A549 (cell line): ENCODE measurements around the gene IL19. TPM values are rescaled to one million over a fixed set of nuclear protein-coding genes. Genes with fewer than 3 reads are reported as not detected.

Source experiments
- ATAC-seq, 2 experiments: fragments of 200-7000 bp in 1 of 2; fragments of >200 bp in 1 of 2; cut with Nextera tagmentation in 1 of 2; cut with Tn5 transposase in 1 of 2; 3 replicates each; pipeline versions ENCODE4 v1.8.0 to v1.9.1; 2018 to 2020; ENCODE audit warnings: mild to moderate bottlenecking in 1 of 2, moderate library complexity in 1 of 2
- CTCF ChIA-PET: fragments of 300-600 bp; sonication (Branson Sonifier 250); formaldehyde crosslinking; extraction: SDS; loops from one replicate; lab custom pipeline; 2021; ENCODE audit warnings: antibody characterized with exemption, inconsistent platforms; lab: Yijun Ruan, JAX
- POLR2A ChIA-PET: fragments of 350-600 bp; formaldehyde crosslinking; extraction: SDS; loops from one replicate; lab custom pipeline; 2021; ENCODE audit warnings: antibody characterized with exemption, inconsistent platforms; lab: Yijun Ruan, JAX
- DNase-seq, 2 experiments: peaks; one replicate each; pipeline versions ENCODE4 v3.0.0 to v3.0.0-alpha.2; 2011 to 2016; ENCODE audit warnings: low read depth in 1 of 2, low spot score in 1 of 2
- FAIRE-seq: peaks from 2 replicates; lab custom pipeline; 2011; peaks lifted over from hg19 to GRCh38; lab: Jason Lieb, UNC
- H3K27ac ChIP-seq, 2 experiments: fragments of >200 bp; sonication (Bioruptor Twin); formaldehyde crosslinking; 3 replicates each; pipeline ENCODE4 v1.5.1; 2016 to 2017
- H3K4me1 ChIP-seq: fragments of >200 bp; sonication (Bioruptor Twin); formaldehyde crosslinking; 3 replicates; pipeline ENCODE4 v1.6.1; 2016
- H3K4me2 ChIP-seq: fragments of >200 bp; sonication (Bioruptor Twin); formaldehyde crosslinking; 3 replicates; pipeline ENCODE4 v1.6.1; 2016
- H3K4me3 ChIP-seq: fragments of >200 bp; sonication (Bioruptor Twin); formaldehyde crosslinking; 3 replicates; pipeline ENCODE4 v1.5.1; 2016
- H3K9me3 ChIP-seq: fragments of >200 bp; sonication (Bioruptor Twin); formaldehyde crosslinking; 3 replicates; pipeline ENCODE4 v1.6.1; 2016
- BHLHE40 ChIP-seq: IDR thresholded peaks from 2 replicates; pipeline ENCODE4 v1.6.1; 2012; ENCODE audit warnings: low read depth, low read length, inconsistent platforms
- CBX2 ChIP-seq: fragments of 200-600 bp; sonication (generic); IDR thresholded peaks from 2 replicates; pipeline ENCODE4 v1.6.1; 2016; ENCODE audit warnings: low read depth, mild to moderate bottlenecking, borderline replicate concordance
- CEBPB ChIP-seq, 2 experiments: fragments of >200 bp in 1 of 2; sonication (Bioruptor Twin) in 1 of 2; formaldehyde crosslinking in 1 of 2; IDR thresholded peaks; 2 replicates each; pipeline ENCODE4 v1.6.1; 2012 to 2016
- CHD2 ChIP-seq: fragments of 150-350 bp; IDR thresholded peaks from 2 replicates; pipeline ENCODE4 v1.6.1; 2014; ENCODE audit warnings: low read length; ENCODE audit not compliant: partially characterized antibody
- CHD4 ChIP-seq: fragments of 200-600 bp; sonication (generic); IDR thresholded peaks from 2 replicates; pipeline ENCODE4 v1.6.1; 2016; ENCODE audit warnings: antibody characterized with exemption, mild to moderate bottlenecking, borderline replicate concordance
- E2F6 ChIP-seq: IDR thresholded peaks from 2 replicates; pipeline ENCODE4 v1.6.1; 2012; ENCODE audit warnings: low read depth, borderline replicate concordance
- ELK1 ChIP-seq: fragments of 150-350 bp; IDR thresholded peaks from 2 replicates; pipeline ENCODE4 v1.6.1; 2014; ENCODE audit warnings: low read depth, mild to moderate bottlenecking, low read length
- FOSB ChIP-seq: fragments of 250-450 bp; sonication (Bioruptor Pico); IDR thresholded peaks from 2 replicates; pipeline ENCODE4 v1.5.0; 2020; ENCODE audit warnings: mild to moderate bottlenecking, moderate library complexity
- FOSL2 ChIP-seq, 2 experiments: fragments of 450-650 bp in 1 of 2; fragments of >200 bp in 1 of 2; sonication (Bioruptor Twin) in 1 of 2; formaldehyde crosslinking; IDR thresholded peaks; 2 replicates each; pipeline versions ENCODE4 v1.5.0 to v1.6.1; 2016 to 2020; ENCODE audit warnings: mild to moderate bottlenecking in 1 of 2, moderate library complexity in 1 of 2
- FOXS1 ChIP-seq: fragments of 250-450 bp; sonication (Bioruptor Pico); IDR thresholded peaks from 2 replicates; pipeline ENCODE4 v1.5.0; 2020; ENCODE audit warnings: mild to moderate bottlenecking, moderate library complexity
- GATA3 ChIP-seq: IDR thresholded peaks from 2 replicates; pipeline ENCODE4 v1.6.1; 2012; ENCODE audit warnings: borderline replicate concordance
- HEYL ChIP-seq: fragments of 250-450 bp; sonication (Bioruptor Pico); IDR thresholded peaks from 2 replicates; pipeline ENCODE4 v1.8.0; 2021; ENCODE audit warnings: mild to moderate bottlenecking, moderate library complexity
- HOXA7 ChIP-seq: fragments of 250-450 bp; sonication (Bioruptor Pico); IDR thresholded peaks from 2 replicates; pipeline ENCODE4 v1.5.0; 2020; ENCODE audit warnings: mild to moderate bottlenecking, moderate library complexity
- HOXB13 ChIP-seq: fragments of 250-450 bp; sonication (Bioruptor Pico); IDR thresholded peaks from 2 replicates; pipeline ENCODE4 v1.5.0; 2020; ENCODE audit warnings: low read depth, mild to moderate bottlenecking, moderate library complexity
- JUNB ChIP-seq: fragments of >200 bp; sonication (Bioruptor Twin); formaldehyde crosslinking; IDR thresholded peaks from 2 replicates; pipeline ENCODE4 v1.6.1; 2016
- KDM1A ChIP-seq: fragments of 200-600 bp; sonication (generic); IDR thresholded peaks from 2 replicates; pipeline ENCODE4 v1.6.1; 2016; ENCODE audit warnings: low read depth, mild to moderate bottlenecking
- MAX ChIP-seq: IDR thresholded peaks from 2 replicates; pipeline ENCODE4 v1.6.1; 2012
- MYC ChIP-seq: IDR thresholded peaks from 2 replicates; pipeline ENCODE4 v1.6.1; 2012; ENCODE audit warnings: mild to moderate bottlenecking, inconsistent platforms, low read length, improper control_type of control experiment, borderline replicate concordance
- NPAS2 ChIP-seq: fragments of 250-450 bp; sonication (Bioruptor Pico); IDR thresholded peaks from 2 replicates; pipeline ENCODE4 v1.8.0; 2022; ENCODE audit warnings: mild to moderate bottlenecking, moderate library complexity, borderline replicate concordance
- NR3C1 ChIP-seq: fragments of >200 bp; sonication (Bioruptor Twin); formaldehyde crosslinking; IDR thresholded peaks from 3 replicates; pipeline ENCODE4 v1.6.1; 2017
- PBX3 ChIP-seq: IDR thresholded peaks from 2 replicates; pipeline ENCODE4 v1.6.1; 2012
- POLR2A ChIP-seq: IDR thresholded peaks from 2 replicates; pipeline ENCODE4 v1.6.1; 2012; ENCODE audit warnings: mild to moderate bottlenecking, low read length
- RCOR1 ChIP-seq: fragments of 150-350 bp; IDR thresholded peaks from 2 replicates; pipeline ENCODE4 v1.6.1; 2014; ENCODE audit warnings: antibody characterized with exemption, low read length, low read depth
- RFX5 ChIP-seq: fragments of 450-650 bp; IDR thresholded peaks from 2 replicates; pipeline ENCODE4 v1.7.1; 2014; ENCODE audit warnings: antibody characterized with exemption, mild to moderate bottlenecking, moderate library complexity
- RNF2 ChIP-seq: fragments of 200-600 bp; sonication (generic); IDR thresholded peaks from 2 replicates; pipeline ENCODE4 v1.6.1; 2016; ENCODE audit warnings: low read depth, mild to moderate bottlenecking, antibody characterized with exemption, moderate library complexity, borderline replicate concordance
- SMC3 ChIP-seq: fragments of >200 bp; sonication (Bioruptor Twin); formaldehyde crosslinking; IDR thresholded peaks from 3 replicates; pipeline ENCODE4 v1.6.1; 2018; ENCODE audit warnings: inconsistent platforms
- TFCP2L1 ChIP-seq: fragments of 250-450 bp; sonication (Bioruptor Pico); IDR thresholded peaks from 2 replicates; pipeline ENCODE4 v1.5.0; 2021; ENCODE audit warnings: mild to moderate bottlenecking
- TP53 ChIP-seq: fragments of 250-450 bp; sonication (Bioruptor Pico); IDR thresholded peaks from 2 replicates; pipeline ENCODE4 v1.5.0; 2021; ENCODE audit warnings: mild to moderate bottlenecking, moderate library complexity
- ZC3H11A ChIP-seq: fragments of 450-650 bp; IDR thresholded peaks from 2 replicates; pipeline ENCODE4 v1.6.1; 2014; ENCODE audit warnings: antibody characterized with exemption, mild to moderate bottlenecking
- ZFP36 ChIP-seq: fragments of 450-650 bp; IDR thresholded peaks from 2 replicates; pipeline ENCODE4 v1.6.1; 2014; ENCODE audit warnings: borderline replicate concordance; ENCODE audit not compliant: partially characterized antibody
- ZNF302 ChIP-seq: fragments of 250-450 bp; sonication (Bioruptor Pico); IDR thresholded peaks from 2 replicates; pipeline ENCODE4 v1.9.0; 2021; ENCODE audit warnings: inconsistent platforms, mild to moderate bottlenecking, moderate library complexity
- ZSCAN20 ChIP-seq: fragments of 250-450 bp; sonication (Bioruptor Pico); IDR thresholded peaks from 2 replicates; pipeline ENCODE4 v1.8.0; 2022; ENCODE audit warnings: mild to moderate bottlenecking, moderate library complexity
- WGBS: methylation state at CpG from one replicate; pipeline ENCODE4 v1.1.6; 2017; ENCODE audit errors: missing lambda C conversion rate; 5-methylcytosine and 5-hydroxymethylcytosine counted together
- polyA plus RNA-seq, 4 experiments: library from polyadenylated mRNA; depleted of rRNA in 3 of 4; stranded (reverse); fragments of >200 nt; fragmentation: RNase III in 1 of 4; extraction: RNeasy Plus Mini Kit Qiagen cat#74134 plus additional on column Dnase treatment in 1 of 4; gene quantifications; 2 replicates in 3 of 4; 3 replicates in 1 of 4; pipeline ENCODE4 v1.2.3, GENCODE V29; 2011 to 2017

The IL19 gene
- polyA plus RNA-seq, 2 of the 4 experiments (the other 2 are of a cell fraction), result not detected

- H3K4me3 ChIP-seq, result no peak overlapping the region
- ChIA-PET POLR2A (no interaction called here), CTCF (interaction anchor here (1.1 to 2.1 kb wide), 6 partner anchors 15 to 117 kb away, joined by 3 to 6 read pairs (median 4); no protein-coding TSS in a partner anchor)
- DNase-seq (no peak), ATAC-seq (no peak), FAIRE-seq (no peak)
- 56% methylated on average over 11 of the region's 11 CpGs for WGBS
- H3K4me1 ChIP-seq, result no peaks in the 10 kb centered on the region
- no peak for TF ChIP-seq BHLHE40
- TF ChIP-seq TFCP2L1, result no peak
- no peak for TF ChIP-seq FOXS1 (CRISPR knock-in tag)
- TF ChIP-seq HEYL (CRISPR knock-in tag), result no peak
- TF ChIP-seq SMC3, result no peak
- TF ChIP-seq NPAS2 (CRISPR knock-in tag), result no peak
- no peak for TF ChIP-seq MYC
- TF ChIP-seq E2F6, result no peak
- no peak for TF ChIP-seq HOXA7 (CRISPR knock-in tag)
- TF ChIP-seq ZSCAN20 (CRISPR knock-in tag), result no peak
- TF ChIP-seq CHD4, result no peak
- TF ChIP-seq FOSL2 (IDR thresholded peaks at IDR 0.05), result no peak
- no peak for TF ChIP-seq FOSL2 (CRISPR knock-in tag; IDR thresholded peaks at IDR 0.05)
- TF ChIP-seq CEBPB (IDR thresholded peaks at IDR 0.05), result no peak
- no peak for TF ChIP-seq RFX5
- TF ChIP-seq ZNF302, result no peak
- TF ChIP-seq NR3C1, result no peak
- no peak for TF ChIP-seq ZFP36
- no peak for TF ChIP-seq MAX
- no peak for TF ChIP-seq JUNB
- TF ChIP-seq ZC3H11A, result no peak
- no peak overlapping the region for H3K4me2 ChIP-seq
- no peak overlapping the region for H3K27ac ChIP-seq
- H3K9me3 ChIP-seq, result no peaks in the 10 kb centered on the region
Measured at GRCh38 chr1:206794294-206794908, 23.8 kb downstream of the IL19 start.

DNA sequence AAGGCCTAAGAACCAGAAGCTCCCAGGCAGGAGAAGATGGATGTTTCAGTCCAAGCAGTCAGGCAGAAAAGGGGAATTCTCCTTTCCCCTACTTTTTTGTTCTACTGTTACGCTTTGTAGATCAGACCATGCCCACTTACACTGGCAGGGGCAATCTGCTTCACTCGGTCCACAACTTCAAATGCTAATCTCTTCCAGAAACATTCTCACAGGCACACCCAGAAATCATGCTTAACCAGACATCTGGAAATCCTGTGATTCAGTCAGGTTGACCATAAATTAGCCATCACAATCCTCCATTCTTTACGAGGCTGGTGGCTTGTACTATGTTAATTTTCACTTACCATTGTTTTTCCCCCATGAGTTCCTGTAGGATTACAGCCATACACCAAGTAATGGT is 25.5 kb downstream of the IL19 start:
- 51% methylated on average over 3 of the region's 3 CpGs for WGBS
- Histone ChIP-seq H3K4me1 (no peaks in the 10 kb centered on the region), H3K4me3 (no peak overlapping the region), H3K4me2 (no peak overlapping the region), H3K27ac (no peak overlapping the region), H3K9me3 (no peaks in the 10 kb centered on the region)
- ATAC-seq, result no peak
- FAIRE-seq, result no peak
- POLR2A ChIA-PET, result no interaction called here
- no peak for DNase-seq
- CTCF ChIA-PET, result interaction anchor here (2.1 kb wide), 1 partner anchor 70 kb away, joined by 6 read pairs; no protein-coding TSS in a partner anchor
- TF ChIP-seq GATA3 (no peak), FOSB (CRISPR knock-in tag) (no peak), ZFP36 (no peak), NR3C1 (no peak), RCOR1 (no peak), POLR2A (no peak), NPAS2 (CRISPR knock-in tag) (no peak), ZC3H11A (no peak), KDM1A (no peak), ZSCAN20 (CRISPR knock-in tag) (no peak), RNF2 (no peak), ELK1 (no peak), TP53 (CRISPR knock-in tag) (no peak), MAX (no peak), TFCP2L1 (no peak), CHD2 (no peak), HOXB13 (CRISPR knock-in tag) (no peak), CEBPB (IDR thresholded peaks at IDR 0.05) (no peak), CBX2 (no peak), PBX3 (no peak)
